ENCODE measurements around the gene KLHDC1.
"Not testable (repeated sequence)": the region's sequence is repeated elsewhere in the genome, so short reads cannot be mapped to it uniquely, and the experiment has no call there.

Gene KLHDC1, protein sequence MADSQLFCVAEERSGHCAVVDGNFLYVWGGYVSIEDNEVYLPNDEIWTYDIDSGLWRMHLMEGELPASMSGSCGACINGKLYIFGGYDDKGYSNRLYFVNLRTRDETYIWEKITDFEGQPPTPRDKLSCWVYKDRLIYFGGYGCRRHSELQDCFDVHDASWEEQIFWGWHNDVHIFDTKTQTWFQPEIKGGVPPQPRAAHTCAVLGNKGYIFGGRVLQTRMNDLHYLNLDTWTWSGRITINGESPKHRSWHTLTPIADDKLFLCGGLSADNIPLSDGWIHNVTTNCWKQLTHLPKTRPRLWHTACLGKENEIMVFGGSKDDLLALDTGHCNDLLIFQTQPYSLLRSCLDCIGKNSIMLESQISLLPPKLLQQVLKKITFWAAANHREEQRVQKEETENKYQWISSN

GRCh38 chr14:49692811-49693734 is at the start of gene KLHDC1:
Gene KLHDC1 (plus strand): TSS chr14:49693120. CDS start chr14:49693195, 75 bp downstream.
- DNase-seq, result peak; percentile 87

DNA sequence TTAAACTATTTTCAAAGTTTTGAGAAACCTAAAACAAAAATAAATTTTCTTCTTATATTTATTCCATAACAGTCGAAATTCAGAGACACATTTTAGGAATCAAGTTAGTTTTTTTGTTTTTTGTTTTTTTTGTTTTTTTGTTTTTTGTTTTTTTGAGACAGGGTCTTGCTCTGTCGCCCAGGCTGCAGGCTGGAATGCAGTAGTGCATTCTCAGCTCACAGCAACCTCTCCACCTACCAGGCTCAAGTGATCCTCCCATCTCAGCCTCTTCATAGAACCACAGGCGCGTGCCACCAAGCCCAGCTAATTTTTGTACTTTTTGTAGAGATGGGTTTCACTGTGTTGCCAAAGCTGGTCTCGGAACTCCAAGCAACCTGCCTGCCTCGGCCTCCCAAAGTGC is 39.4 kb upstream of the KLHDC1 start:
- DNase-seq, result no peak

DNA sequence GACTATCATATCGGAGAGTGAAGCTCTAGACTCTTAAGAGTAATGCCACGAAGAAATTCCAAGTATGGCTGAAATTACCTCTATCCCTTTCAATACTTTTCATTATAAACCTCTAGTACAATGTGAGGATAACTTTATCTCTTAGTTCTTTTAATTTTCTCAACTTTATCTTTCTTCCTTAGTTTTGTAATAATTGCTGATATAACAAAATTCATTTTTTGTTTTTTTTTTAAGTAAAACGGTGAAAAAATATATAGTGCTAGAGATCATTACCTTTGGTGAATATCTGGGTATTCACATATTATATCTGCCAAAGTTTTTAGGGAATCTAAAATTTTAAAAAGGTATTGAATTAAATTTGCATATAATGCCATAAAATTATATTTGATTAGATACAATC is 38.4 kb upstream of the KLHDC1 start:
- DNase-seq, result no peak

- DNase-seq, result not testable (repeated sequence)
These were observed 35.4 kb upstream of the KLHDC1 start for GRCh38 chr14:49657500-49657899.

DNA sequence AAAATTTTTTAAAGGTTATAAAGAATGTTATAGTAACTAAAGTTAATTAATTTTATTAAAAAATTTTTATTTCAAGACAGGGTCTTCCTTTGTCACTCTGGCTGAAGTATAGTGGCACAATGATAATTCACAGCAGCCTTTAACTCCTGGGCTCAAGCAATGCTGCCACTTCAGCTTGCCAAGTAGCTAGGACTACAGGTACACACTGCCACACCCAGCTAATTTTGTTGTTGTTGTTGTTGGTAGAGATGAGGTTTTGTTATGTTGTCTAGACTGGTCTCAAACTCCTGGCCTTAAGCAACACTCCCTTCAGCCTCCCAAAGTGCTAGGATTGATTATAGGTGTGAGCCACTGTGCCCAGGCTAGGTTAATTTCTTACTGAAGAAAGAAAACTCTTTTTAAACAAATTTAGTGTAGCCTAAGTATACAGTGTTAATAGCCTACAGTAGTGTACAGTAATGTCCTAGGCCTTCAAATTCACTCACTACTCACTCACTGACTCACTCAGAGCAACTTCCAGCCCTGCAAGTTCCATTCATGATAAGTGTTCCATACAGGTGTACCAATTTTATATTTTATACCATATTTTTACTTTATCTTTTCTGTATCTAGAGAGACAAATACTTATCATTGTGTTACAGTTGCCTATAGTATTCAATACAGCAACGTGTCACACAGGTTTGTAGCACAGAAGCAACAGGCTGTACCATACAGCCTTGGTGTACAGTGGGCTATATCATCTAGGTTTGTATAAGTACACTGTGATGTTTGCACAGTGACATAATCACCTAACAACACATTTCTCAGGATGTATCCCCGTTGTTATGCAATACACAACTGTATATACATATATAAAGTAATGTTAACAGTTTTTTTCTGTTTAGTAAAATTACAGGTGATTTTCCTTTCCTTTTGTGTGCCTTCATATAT is 33.1 kb upstream of the KLHDC1 start:
- no peak for DNase-seq

GRCh38 chr14:49670475-49670874 is 22.4 kb upstream of the KLHDC1 start:
- DNase-seq, result no peak

DNA sequence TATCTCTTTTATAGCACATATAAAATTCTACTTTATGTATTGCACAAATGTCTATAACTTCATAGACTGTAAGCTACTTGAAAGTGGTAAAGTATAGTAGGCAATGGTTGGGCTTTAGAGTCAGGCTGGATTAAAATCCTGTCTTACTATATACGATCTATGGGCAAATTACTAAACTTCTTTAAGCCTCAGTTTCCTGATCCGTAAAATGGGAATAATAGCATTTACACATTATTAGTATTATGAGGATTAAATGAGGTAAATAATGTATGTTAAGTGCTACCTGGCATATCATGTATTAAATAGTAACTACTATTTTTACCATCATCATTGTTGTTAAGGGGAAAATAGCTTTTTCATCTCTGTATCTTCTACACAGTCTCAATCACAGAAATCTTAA is 19.3 kb upstream of the KLHDC1 start:
- no peak for DNase-seq

GRCh38 chr14:49677643-49678042 is 15.3 kb upstream of the KLHDC1 start:
- no peak for DNase-seq

- DNase-seq, result no peak
These were observed 13.6 kb upstream of the KLHDC1 start for GRCh38 chr14:49679271-49679670.

DNA sequence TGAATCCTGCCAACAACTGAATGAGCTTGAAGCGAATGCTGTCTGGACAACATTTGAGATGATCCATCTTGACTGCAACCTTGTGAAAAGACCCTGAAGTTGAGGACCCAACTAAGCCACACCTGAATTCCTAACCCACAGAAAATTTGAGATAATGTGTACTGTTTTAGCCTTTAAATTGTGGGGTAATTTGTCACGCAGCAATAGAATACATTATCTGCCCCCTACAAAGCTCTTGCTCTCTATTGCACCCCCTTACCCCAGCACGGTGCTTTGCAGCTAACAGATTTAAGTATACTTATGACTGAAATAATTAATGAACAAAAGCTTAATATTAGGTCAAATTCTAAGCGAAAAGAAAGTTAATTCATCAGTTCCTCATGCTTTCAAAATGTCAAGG is 6.5 kb upstream of the KLHDC1 start:
- no peak for DNase-seq

- peak; percentile 91 for DNase-seq
These were observed 4.8 kb upstream of the KLHDC1 start, which contains the start of gene POLE2 for GRCh38 chr14:49687942-49688700. Gene POLE2 (minus strand): TSS chr14:49688214. CDS start chr14:49688203, 11 bp downstream.

DNA sequence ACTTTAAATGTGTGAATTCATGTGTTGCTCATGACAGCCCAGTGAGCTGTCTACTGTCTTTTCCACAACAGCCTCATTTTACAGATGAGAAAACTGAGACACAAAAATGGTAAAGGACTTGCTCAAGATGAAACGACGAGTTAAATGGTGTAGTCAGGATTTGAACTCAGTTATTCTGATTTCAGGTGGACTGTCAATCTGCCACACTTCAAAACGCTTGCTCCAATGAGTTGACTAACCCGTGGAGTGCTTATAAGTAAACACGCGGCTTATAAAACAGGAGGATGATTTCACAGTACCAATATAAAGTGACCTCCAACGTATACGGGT is 4.3 kb upstream of the KLHDC1 start:
- no peak for DNase-seq

- DNase-seq, result no peak
These were observed 1.9 kb upstream of the KLHDC1 start for GRCh38 chr14:49691031-49691430.

DNA sequence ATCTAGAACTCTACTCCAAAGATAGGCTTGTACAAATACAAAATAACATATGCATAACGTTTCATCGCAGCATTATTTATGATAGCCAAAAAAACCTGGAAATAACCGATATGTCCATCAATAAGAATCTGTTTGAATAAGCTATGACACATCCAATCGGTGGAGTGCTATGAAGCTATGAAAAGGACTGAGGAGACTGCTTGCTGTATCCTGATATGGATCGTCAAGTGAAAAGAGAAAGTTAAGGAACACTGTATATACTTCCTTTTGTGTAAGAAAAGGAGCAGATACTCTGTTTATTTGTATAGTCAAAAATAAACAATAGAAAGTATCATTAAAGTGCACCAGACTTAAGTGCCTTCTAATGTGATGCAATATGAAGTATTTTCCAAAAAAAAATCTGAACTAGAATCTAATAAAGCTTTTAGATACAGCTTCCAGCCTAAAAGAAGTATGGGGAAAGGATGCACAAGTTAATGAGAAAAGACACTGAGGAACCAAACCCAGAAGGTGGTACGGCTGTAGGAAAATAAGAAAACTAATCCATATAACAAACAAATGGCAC is 645 bp upstream of the KLHDC1 start:
- DNase-seq, result no peak

DNA sequence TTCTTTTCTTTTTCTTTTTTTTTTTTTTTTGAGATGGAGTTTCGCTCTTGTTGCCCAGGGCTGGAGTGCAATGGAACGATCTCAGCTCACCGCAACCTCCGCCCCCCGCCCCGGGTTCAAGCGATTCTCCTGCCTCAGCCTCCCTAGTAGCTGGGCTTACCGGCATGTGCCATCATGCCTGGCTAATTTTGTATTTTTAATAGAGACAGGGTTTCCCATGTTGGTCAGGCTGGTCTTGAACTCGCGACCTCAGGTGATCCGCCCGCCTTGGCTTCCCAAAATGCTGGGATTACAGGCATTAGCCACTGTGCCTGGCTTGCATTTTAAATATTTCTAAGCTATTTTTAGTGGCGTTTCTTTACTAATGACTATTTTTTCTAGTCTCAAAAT is 810 bp downstream of the KLHDC1 start:
- DNase-seq, result not testable (repeated sequence)

DNA sequence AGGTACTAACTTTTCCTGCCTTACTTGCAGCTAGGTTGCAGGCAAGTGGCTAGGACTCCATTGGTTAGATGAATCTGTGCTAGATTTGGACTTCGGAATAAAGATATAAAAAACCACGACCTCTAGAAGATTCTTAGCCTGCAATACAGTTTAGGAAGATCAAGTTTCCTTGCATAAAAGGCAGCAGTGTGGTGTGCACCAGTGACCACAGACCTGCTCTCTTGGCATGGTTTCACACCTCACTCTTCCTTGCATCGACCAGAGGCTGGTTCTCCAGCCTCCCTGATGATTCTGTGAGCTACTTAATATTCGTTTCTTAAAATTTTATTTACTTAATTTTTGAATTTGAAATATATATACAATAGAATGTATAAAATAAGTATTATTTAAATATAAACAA is 9.8 kb downstream of the KLHDC1 start:
- no peak for DNase-seq

DNA sequence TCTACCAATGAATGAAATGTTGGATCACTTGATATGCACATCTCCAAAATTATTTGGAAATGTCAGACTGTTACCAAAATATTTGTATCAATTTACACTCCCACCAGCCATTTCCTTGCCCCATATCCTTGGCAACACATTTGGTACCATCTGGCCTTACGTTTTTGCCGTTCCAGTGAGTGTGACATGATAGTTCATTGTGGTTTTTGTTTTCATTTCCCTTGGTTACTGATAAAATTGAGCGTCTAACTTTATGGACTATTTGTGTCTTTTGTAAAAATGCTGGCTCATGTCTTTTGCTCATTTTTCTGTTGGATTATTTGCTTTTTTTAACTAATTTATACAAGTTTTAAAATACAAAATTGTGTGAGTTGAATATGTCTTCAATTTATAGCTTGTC is 11.0 kb downstream of the KLHDC1 start:
- DNase-seq, result no peak

GRCh38 chr14:49704471-49704870 is 11.6 kb downstream of the KLHDC1 start:
- not testable (repeated sequence) for DNase-seq

DNA sequence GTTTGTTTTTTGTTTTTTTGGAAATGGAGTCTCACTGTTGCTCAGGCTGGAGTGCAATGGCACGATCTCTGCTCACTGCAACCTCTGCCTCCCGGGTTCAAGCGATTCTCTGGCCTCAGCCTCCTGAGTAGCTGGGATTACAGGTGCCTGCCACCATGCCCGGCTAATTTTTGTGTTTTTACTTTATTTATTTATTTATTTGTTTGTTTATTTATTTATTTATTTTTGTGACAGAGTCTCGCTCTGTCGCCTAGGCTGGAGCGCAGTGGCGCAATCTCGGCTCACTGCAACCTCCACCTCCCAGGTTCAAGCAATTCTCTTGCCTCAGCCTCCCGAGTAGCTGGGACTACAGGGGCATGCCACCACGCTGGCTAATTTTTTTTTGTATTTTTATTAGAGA is 18.1 kb downstream of the KLHDC1 start:
- DNase-seq, result not testable (repeated sequence)

DNA sequence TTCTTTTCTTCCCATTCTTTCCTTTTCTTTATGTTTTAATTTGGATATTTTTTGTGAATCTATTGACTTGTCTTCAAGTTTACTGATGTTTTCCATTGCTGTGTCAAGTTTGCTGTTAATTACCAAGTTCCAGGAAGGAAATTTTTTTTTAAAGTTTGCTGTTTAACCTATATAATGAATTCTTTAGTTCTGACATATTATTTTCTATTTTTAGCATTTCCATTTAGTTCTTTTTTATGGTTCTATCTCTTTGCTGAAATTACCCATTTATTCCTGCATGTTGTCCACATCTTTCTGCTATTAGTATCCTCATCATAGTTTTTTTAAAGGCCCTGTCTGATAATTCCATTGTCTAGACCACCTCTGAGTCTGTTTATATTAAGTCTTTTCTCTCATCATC is 27.8 kb downstream of the KLHDC1 start:
- no peak for DNase-seq

- not testable (repeated sequence) for DNase-seq
These were observed 29.0 kb downstream of the KLHDC1 start for GRCh38 chr14:49721733-49722435.
